ENCODE measurements around the gene MGAT3. TPM values are rescaled to one million over a fixed set of nuclear protein-coding genes. Genes with fewer than 3 reads are reported as not detected.

MGAT3 gene
- total and polyA plus RNA-seq, 2 of the 13 experiments (the other 11 are each of a cell fraction or from before 2014, with no cell fraction given): 0.11 to 0.15 TPM

GRCh38 chr22:39532215-39533073 is 75.6 kb downstream of the MGAT3 start, which contains the start of gene RPS19BP1 (continued):
- peak; percentile 82 for TF ChIP-seq ZHX2 (IDR thresholded peaks at IDR 0.05; ENCODE audit: low read depth)
- 0 out of 2 replicates have a peak, but pooled peaks have one; percentile 50 for TF ChIP-seq ZHX2 (CRISPR knock-in tag; IDR thresholded peaks at IDR 0.05; ENCODE audit: borderline replicate concordance)
- TF ChIP-seq MNT (IDR thresholded peaks at IDR 0.05): peak; percentile 80
- TF ChIP-seq GABPA (IDR thresholded peaks at IDR 0.05; ENCODE audit: low read depth, low read length): peak; percentile 84
- peak; percentile 96 for TF ChIP-seq GABPA (CRISPR knock-in tag; IDR thresholded peaks at IDR 0.05; ENCODE audit: low read depth)
- TF ChIP-seq KAT7 (CRISPR knock-in tag; IDR thresholded peaks at IDR 0.05; ENCODE audit: borderline replicate concordance): peak; percentile 74; the same call in 1 of the 2 replicates
- TF ChIP-seq SSRP1 (CRISPR knock-in tag; IDR thresholded peaks at IDR 0.05): no peak
- peak; percentile 59; the same call in 1 of the 2 replicates for TF ChIP-seq ZNF280B (CRISPR knock-in tag; IDR thresholded peaks at IDR 0.05; ENCODE audit: borderline replicate concordance)
- peak; percentile 94 for TF ChIP-seq YY1 (IDR thresholded peaks at IDR 0.05; ENCODE audit: insufficient read depth, insufficient replicate concordance, low read depth, low read length)
- TF ChIP-seq SETDB1 (CRISPR knock-in tag; IDR thresholded peaks at IDR 0.05; ENCODE audit: borderline replicate concordance): no peak
- no peak for TF ChIP-seq ZNF576 (CRISPR knock-in tag; IDR thresholded peaks at IDR 0.05)
- TF ChIP-seq ATRX (CRISPR knock-in tag; IDR thresholded peaks at IDR 0.05; ENCODE audit: borderline replicate concordance): no peak
- TF ChIP-seq TFAP4 (IDR thresholded peaks at IDR 0.05; ENCODE audit: borderline replicate concordance, low read depth): peak; percentile 36; the same call in 1 of the 2 replicates
- 0 out of 2 replicates have a peak, but pooled peaks have one; percentile 83 for TF ChIP-seq ZNF230 (CRISPR knock-in tag; IDR thresholded peaks at IDR 0.05)
- no peak for TF ChIP-seq ZNF564 (CRISPR knock-in tag; IDR thresholded peaks at IDR 0.05)
- TF ChIP-seq ZNF550 (CRISPR knock-in tag; IDR thresholded peaks at IDR 0.05; ENCODE audit: borderline replicate concordance): no peak
- TF ChIP-seq ZKSCAN1 (IDR thresholded peaks at IDR 0.05; ENCODE audit: low read length): peak; percentile 97
- TF ChIP-seq GPN1 (CRISPR knock-in tag; IDR thresholded peaks at IDR 0.05; ENCODE audit: borderline replicate concordance): no peak
- peak; percentile 93; the same call in 1 of the 3 replicates for TF ChIP-seq MXI1 (IDR thresholded peaks at IDR 0.05; ENCODE audit: borderline replicate concordance, low read depth, low read length)
